Measurements from ENCODE around the gene RNF123. TPM values are rescaled to one million over a fixed set of nuclear protein-coding genes. Genes with fewer than 3 reads are reported as not detected.
A peak's percentile ranks its signal among the peaks of the same experiment; 100 is the strongest.

The RNF123 gene
- total RNA-seq, 1 experiment from 2014 or later: 47.1 TPM

- ChIA-PET POLR2A (interaction anchor here (0.6 kb wide), 1 partner anchor 178 kb away, joined by 4 read pairs; no protein-coding TSS in a partner anchor), CTCF (interaction anchor here (1.4 to 1.5 kb wide), 2 partner anchors 102 to 103 kb away, joined by 3 to 4 read pairs; no protein-coding TSS in a partner anchor)
- Mint-ChIP-seq H3K4me3 (no peak overlapping the region), H3K4me1 (no peaks in the 10 kb centered on the region), H3K27me3 (ENCODE audit: low read depth) (no peaks in the 10 kb centered on the region), H3K27ac (no peak overlapping the region), H3K9me3 (no peaks in the 10 kb centered on the region), H3K36me3 (no peaks in the 10 kb centered on the region)
- DNase-seq (ENCODE audit: low spot score): no peak
- ATAC-seq: no peak
- TF ChIP-seq MYBL2 (CRISPR knock-in tag; IDR thresholded peaks at IDR 0.05): no peak
- 0 out of 2 replicates have a peak, but pooled peaks have one; percentile 16 for TF ChIP-seq FOXP1 (CRISPR knock-in tag; IDR thresholded peaks at IDR 0.05; ENCODE audit: borderline replicate concordance)
These were observed 47.2 kb upstream of the RNF123 start for GRCh38 chr3:49641921-49642707.

DNA sequence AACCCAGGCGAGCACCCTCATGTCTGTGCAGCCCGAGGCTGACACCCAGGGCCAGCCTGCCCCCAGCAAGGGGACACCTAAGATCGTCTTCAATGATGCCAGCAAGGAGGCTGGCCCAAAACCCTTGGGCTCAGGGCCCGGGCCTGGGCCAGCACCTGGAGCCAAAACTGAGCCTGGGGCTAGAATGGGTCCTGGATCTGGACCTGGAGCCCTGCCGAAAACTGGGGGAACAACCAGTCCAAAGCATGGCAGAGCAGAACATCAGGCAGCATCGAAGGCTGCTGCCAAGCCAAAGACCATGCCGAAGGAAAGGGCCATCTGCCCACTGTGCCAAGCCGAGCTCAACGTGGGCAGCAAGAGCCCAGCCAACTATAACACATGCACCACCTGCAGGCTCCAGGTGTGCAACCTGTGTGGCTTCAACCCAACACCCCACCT, 46.6 kb upstream of the RNF123 start:
- no peak overlapping the region for H3K27ac Mint-ChIP-seq
- H3K36me3 Mint-ChIP-seq: no peaks in the 10 kb centered on the region
- POLR2A ChIA-PET: interaction anchor here (0.6 kb wide), 1 partner anchor 178 kb away, joined by 4 read pairs; no protein-coding TSS in a partner anchor

GRCh38 chr3:49644684-49645083, 44.7 kb upstream of the RNF123 start:
- no peak for DNase-seq (ENCODE audit: low spot score)
- H3K4me3 Mint-ChIP-seq: no peak overlapping the region
- no peak overlapping the region for H3K27ac Mint-ChIP-seq
- ChIA-PET CTCF (interaction anchor here (0.8 to 1.5 kb wide), 3 partner anchors 27 to 105 kb away, joined by 3 to 6 read pairs (median 4); no protein-coding TSS in a partner anchor), POLR2A (no interaction called here)
- no peaks in the 10 kb centered on the region for H3K9me3 Mint-ChIP-seq
- no peaks in the 10 kb centered on the region for H3K4me1 Mint-ChIP-seq
- H3K27me3 Mint-ChIP-seq (ENCODE audit: low read depth): no peaks in the 10 kb centered on the region
- ATAC-seq: no peak
- no peaks in the 10 kb centered on the region for H3K36me3 Mint-ChIP-seq
- TF ChIP-seq ZNF219 (CRISPR knock-in tag; IDR thresholded peaks at IDR 0.05; ENCODE audit: borderline replicate concordance) (no peak), CREM (CRISPR knock-in tag; IDR thresholded peaks at IDR 0.05) (no peak), ATF2 (CRISPR knock-in tag; IDR thresholded peaks at IDR 0.05; ENCODE audit: borderline replicate concordance, low read depth) (no peak)
- TF ChIP-seq, protein P1, sequence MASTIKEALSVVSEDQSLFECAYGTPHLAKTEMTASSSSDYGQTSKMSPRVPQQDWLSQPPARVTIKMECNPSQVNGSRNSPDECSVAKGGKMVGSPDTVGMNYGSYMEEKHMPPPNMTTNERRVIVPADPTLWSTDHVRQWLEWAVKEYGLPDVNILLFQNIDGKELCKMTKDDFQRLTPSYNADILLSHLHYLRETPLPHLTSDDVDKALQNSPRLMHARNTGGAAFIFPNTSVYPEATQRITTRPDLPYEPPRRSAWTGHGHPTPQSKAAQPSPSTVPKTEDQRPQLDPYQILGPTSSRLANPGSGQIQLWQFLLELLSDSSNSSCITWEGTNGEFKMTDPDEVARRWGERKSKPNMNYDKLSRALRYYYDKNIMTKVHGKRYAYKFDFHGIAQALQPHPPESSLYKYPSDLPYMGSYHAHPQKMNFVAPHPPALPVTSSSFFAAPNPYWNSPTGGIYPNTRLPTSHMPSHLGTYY (CRISPR knock-in tag; IDR thresholded peaks at IDR 0.05): no peak
- TF ChIP-seq, protein P2, sequence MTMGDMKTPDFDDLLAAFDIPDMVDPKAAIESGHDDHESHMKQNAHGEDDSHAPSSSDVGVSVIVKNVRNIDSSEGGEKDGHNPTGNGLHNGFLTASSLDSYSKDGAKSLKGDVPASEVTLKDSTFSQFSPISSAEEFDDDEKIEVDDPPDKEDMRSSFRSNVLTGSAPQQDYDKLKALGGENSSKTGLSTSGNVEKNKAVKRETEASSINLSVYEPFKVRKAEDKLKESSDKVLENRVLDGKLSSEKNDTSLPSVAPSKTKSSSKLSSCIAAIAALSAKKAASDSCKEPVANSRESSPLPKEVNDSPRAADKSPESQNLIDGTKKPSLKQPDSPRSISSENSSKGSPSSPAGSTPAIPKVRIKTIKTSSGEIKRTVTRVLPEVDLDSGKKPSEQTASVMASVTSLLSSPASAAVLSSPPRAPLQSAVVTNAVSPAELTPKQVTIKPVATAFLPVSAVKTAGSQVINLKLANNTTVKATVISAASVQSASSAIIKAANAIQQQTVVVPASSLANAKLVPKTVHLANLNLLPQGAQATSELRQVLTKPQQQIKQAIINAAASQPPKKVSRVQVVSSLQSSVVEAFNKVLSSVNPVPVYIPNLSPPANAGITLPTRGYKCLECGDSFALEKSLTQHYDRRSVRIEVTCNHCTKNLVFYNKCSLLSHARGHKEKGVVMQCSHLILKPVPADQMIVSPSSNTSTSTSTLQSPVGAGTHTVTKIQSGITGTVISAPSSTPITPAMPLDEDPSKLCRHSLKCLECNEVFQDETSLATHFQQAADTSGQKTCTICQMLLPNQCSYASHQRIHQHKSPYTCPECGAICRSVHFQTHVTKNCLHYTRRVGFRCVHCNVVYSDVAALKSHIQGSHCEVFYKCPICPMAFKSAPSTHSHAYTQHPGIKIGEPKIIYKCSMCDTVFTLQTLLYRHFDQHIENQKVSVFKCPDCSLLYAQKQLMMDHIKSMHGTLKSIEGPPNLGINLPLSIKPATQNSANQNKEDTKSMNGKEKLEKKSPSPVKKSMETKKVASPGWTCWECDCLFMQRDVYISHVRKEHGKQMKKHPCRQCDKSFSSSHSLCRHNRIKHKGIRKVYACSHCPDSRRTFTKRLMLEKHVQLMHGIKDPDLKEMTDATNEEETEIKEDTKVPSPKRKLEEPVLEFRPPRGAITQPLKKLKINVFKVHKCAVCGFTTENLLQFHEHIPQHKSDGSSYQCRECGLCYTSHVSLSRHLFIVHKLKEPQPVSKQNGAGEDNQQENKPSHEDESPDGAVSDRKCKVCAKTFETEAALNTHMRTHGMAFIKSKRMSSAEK (CRISPR knock-in tag; IDR thresholded peaks at IDR 0.05; ENCODE audit: borderline replicate concordance): no peak

More for the DNA sequence above, 46.6 kb upstream of the RNF123 start:
- TF ChIP-seq, protein P3, sequence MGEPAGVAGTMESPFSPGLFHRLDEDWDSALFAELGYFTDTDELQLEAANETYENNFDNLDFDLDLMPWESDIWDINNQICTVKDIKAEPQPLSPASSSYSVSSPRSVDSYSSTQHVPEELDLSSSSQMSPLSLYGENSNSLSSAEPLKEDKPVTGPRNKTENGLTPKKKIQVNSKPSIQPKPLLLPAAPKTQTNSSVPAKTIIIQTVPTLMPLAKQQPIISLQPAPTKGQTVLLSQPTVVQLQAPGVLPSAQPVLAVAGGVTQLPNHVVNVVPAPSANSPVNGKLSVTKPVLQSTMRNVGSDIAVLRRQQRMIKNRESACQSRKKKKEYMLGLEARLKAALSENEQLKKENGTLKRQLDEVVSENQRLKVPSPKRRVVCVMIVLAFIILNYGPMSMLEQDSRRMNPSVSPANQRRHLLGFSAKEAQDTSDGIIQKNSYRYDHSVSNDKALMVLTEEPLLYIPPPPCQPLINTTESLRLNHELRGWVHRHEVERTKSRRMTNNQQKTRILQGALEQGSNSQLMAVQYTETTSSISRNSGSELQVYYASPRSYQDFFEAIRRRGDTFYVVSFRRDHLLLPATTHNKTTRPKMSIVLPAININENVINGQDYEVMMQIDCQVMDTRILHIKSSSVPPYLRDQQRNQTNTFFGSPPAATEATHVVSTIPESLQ (CRISPR knock-in tag; IDR thresholded peaks at IDR 0.05): no peak
- TF ChIP-seq KAT7 (CRISPR knock-in tag; IDR thresholded peaks at IDR 0.05; ENCODE audit: borderline replicate concordance) (no peak), ZNF232 (CRISPR knock-in tag; IDR thresholded peaks at IDR 0.05) (no peak), RELA (CRISPR knock-in tag; IDR thresholded peaks at IDR 0.05; ENCODE audit: borderline replicate concordance) (no peak), IRF2 (CRISPR knock-in tag; IDR thresholded peaks at IDR 0.05; ENCODE audit: borderline replicate concordance, low read depth) (no peak), ESRRA (CRISPR knock-in tag; IDR thresholded peaks at IDR 0.05; ENCODE audit: borderline replicate concordance) (no peak), HMGA2 (CRISPR knock-in tag; IDR thresholded peaks at IDR 0.05) (no peak), USF1 (CRISPR knock-in tag; IDR thresholded peaks at IDR 0.05) (no peak)
- TF ChIP-seq, protein P4, sequence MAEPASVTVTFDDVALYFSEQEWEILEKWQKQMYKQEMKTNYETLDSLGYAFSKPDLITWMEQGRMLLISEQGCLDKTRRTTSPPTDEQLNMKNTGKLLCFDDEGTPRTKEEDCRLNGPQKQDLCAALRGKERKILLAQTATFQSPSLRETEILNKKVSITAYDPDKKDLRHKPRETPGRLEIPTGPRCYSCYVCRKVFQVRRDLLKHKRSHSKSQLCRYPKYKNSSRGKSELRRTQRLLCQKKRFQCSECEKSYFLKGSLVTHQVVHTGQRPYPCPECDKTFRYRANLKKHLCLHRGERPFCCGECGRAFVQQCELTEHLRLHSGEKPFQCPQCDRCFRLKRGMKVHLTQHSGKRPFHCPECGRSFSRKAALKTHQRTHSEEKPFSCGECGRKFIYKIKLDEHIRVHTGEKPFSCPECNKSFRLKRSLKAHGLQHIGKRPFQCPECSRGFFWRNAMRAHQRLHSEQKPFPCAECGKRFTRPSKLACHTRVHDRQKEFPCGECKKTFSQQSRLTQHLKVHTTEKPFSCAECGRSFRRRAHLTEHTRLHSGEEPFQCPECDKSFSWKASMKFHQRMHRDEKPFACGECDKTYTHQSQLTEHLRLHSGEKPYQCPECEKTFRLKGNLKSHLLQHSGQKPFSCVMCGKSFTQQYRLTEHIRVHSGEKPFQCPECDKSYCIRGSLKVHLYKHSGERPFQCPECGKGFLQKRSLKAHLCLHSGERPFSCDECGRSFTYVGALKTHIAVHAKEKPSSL (CRISPR knock-in tag; conservative IDR thresholded peaks at IDR 0.05): no peak
- TF ChIP-seq, protein P5, sequence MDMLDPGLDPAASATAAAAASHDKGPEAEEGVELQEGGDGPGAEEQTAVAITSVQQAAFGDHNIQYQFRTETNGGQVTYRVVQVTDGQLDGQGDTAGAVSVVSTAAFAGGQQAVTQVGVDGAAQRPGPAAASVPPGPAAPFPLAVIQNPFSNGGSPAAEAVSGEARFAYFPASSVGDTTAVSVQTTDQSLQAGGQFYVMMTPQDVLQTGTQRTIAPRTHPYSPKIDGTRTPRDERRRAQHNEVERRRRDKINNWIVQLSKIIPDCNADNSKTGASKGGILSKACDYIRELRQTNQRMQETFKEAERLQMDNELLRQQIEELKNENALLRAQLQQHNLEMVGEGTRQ (CRISPR knock-in tag; IDR thresholded peaks at IDR 0.05): no peak
- DNase-seq (ENCODE audit: low spot score): no peak
- H3K4me3 Mint-ChIP-seq: no peak overlapping the region
- no peaks in the 10 kb centered on the region for H3K9me3 Mint-ChIP-seq
- H3K27me3 Mint-ChIP-seq (ENCODE audit: low read depth): no peaks in the 10 kb centered on the region
- CTCF ChIA-PET: interaction anchor here (1.4 to 1.5 kb wide), 2 partner anchors 102 to 103 kb away, joined by 3 to 4 read pairs; no protein-coding TSS in a partner anchor
- no peak for ATAC-seq
- H3K4me1 Mint-ChIP-seq: no peaks in the 10 kb centered on the region
